Fibroblast of pulmonary artery (primary cell): Measurements from ENCODE around the gene RREB1.

Experiments used
- DNase-seq: peaks from one replicate; pipeline ENCODE4 v3.0.0-alpha.2; 2010; ENCODE audit warnings: low read depth
- H3K4me3 ChIP-seq: replicated peaks from 2 replicates; pipeline ENCODE4 v1.5.1; 2011; ENCODE audit warnings: low read depth, mild to moderate bottlenecking, control low read depth, low read length, moderate library complexity
- CTCF ChIP-seq: IDR thresholded peaks from 2 replicates; pipeline ENCODE4 v1.5.1; 2011; ENCODE audit warnings: mild to moderate bottlenecking, control low read depth, low read length, inconsistent platforms; ENCODE audit errors: missing control alignments

RREB1 gene

GRCh38 chr6:7100072-7100752, 7.5 kb upstream of the RREB1 start:
- TF ChIP-seq CTCF, result no peak
- DNase-seq, result no peak
- no peak overlapping the region for H3K4me3 ChIP-seq

GRCh38 chr6:7100753-7101081, 7.0 kb upstream of the RREB1 start:
- H3K4me3 ChIP-seq, result no peak overlapping the region
- no peak for DNase-seq
- TF ChIP-seq CTCF, result no peak

GRCh38 chr6:7101290-7101689, 6.5 kb upstream of the RREB1 start:
- no peak for TF ChIP-seq CTCF
- DNase-seq, result no peak

GRCh38 chr6:7104752-7105151, 3.0 kb upstream of the RREB1 start:
- H3K4me3 ChIP-seq, result no peak overlapping the region
- DNase-seq, result no peak
- no peak for TF ChIP-seq CTCF

More at GRCh38 chr6:7101290-7101689, 6.5 kb upstream of the RREB1 start:
- no peak overlapping the region for H3K4me3 ChIP-seq

- TF ChIP-seq CTCF, result no peak
- no peak overlapping the region for H3K4me3 ChIP-seq
- DNase-seq, result peak; percentile 17
These were observed 1.5 kb upstream of the RREB1 start for GRCh38 chr6:7106215-7106751.

GRCh38 chr6:7106752-7107577, 796 bp upstream of the RREB1 start:
- DNase-seq, result no peak
- peak; percentile 25 for TF ChIP-seq CTCF
- H3K4me3 ChIP-seq, result peak overlapping the region; percentile 97
